Ishikawa (cell line): ENCODE data around the gene KRTAP24-1.

Experiments used
- CEBPB ChIP-seq: IDR thresholded peaks from 2 replicates; pipeline ENCODE4 v1.6.1; 2012
- CREB1 ChIP-seq: IDR thresholded peaks from 2 replicates; pipeline ENCODE4 v1.6.1; 2012; ENCODE audit warnings: low read depth
- EGR1 ChIP-seq: IDR thresholded peaks from 2 replicates; pipeline ENCODE4 v1.6.1; 2012
- EP300 ChIP-seq: IDR thresholded peaks from 2 replicates; pipeline ENCODE4 v1.6.1; 2012; ENCODE audit warnings: borderline replicate concordance
- FOXM1 ChIP-seq: IDR thresholded peaks from 2 replicates; pipeline ENCODE4 v1.6.1; 2012; ENCODE audit warnings: low read depth, borderline replicate concordance
- MAX ChIP-seq: IDR thresholded peaks from 2 replicates; pipeline ENCODE4 v1.6.1; 2012
- NFIC ChIP-seq: IDR thresholded peaks from 2 replicates; pipeline ENCODE4 v1.6.1; 2012
- RAD21 ChIP-seq: IDR thresholded peaks from 2 replicates; pipeline ENCODE4 v1.6.1; 2012; ENCODE audit warnings: low read depth
- TAF1 ChIP-seq: IDR thresholded peaks from 2 replicates; pipeline ENCODE4 v1.6.1; 2012; ENCODE audit warnings: low read depth, mild to moderate bottlenecking
- TCF12 ChIP-seq: IDR thresholded peaks from 2 replicates; pipeline ENCODE4 v1.6.1; 2012; ENCODE audit warnings: low read depth
- TEAD4 ChIP-seq: IDR thresholded peaks from 2 replicates; pipeline ENCODE4 v1.6.1; 2012
- USF1 ChIP-seq: IDR thresholded peaks from 2 replicates; pipeline ENCODE4 v1.6.1; 2012
- YY1 ChIP-seq: IDR thresholded peaks from 2 replicates; pipeline ENCODE4 v1.6.1; 2012; ENCODE audit warnings: low read depth
- ZBTB7A ChIP-seq: IDR thresholded peaks from 2 replicates; pipeline ENCODE4 v1.6.1; 2012; ENCODE audit warnings: low read depth
- TF ChIP-seq, protein P1 (sequence below): IDR thresholded peaks from 2 replicates; pipeline ENCODE4 v1.6.1; 2012; ENCODE audit warnings: low read depth, mild to moderate bottlenecking

The KRTAP24-1 gene

GRCh38 chr21:30269803-30270530, 12.8 kb downstream of the KRTAP24-1 start:
- TF ChIP-seq CEBPB (no peak), TCF12 (no peak), NFIC (no peak), FOXM1 (no peak), MAX (no peak), ZBTB7A (no peak), CREB1 (no peak), EP300 (no peak), EGR1 (no peak), USF1 (no peak), TEAD4 (no peak), YY1 (no peak), TAF1 (no peak)
- TF ChIP-seq, protein P1, sequence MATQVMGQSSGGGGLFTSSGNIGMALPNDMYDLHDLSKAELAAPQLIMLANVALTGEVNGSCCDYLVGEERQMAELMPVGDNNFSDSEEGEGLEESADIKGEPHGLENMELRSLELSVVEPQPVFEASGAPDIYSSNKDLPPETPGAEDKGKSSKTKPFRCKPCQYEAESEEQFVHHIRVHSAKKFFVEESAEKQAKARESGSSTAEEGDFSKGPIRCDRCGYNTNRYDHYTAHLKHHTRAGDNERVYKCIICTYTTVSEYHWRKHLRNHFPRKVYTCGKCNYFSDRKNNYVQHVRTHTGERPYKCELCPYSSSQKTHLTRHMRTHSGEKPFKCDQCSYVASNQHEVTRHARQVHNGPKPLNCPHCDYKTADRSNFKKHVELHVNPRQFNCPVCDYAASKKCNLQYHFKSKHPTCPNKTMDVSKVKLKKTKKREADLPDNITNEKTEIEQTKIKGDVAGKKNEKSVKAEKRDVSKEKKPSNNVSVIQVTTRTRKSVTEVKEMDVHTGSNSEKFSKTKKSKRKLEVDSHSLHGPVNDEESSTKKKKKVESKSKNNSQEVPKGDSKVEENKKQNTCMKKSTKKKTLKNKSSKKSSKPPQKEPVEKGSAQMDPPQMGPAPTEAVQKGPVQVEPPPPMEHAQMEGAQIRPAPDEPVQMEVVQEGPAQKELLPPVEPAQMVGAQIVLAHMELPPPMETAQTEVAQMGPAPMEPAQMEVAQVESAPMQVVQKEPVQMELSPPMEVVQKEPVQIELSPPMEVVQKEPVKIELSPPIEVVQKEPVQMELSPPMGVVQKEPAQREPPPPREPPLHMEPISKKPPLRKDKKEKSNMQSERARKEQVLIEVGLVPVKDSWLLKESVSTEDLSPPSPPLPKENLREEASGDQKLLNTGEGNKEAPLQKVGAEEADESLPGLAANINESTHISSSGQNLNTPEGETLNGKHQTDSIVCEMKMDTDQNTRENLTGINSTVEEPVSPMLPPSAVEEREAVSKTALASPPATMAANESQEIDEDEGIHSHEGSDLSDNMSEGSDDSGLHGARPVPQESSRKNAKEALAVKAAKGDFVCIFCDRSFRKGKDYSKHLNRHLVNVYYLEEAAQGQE = no peak

- TF ChIP-seq USF1 = no peak
- TF ChIP-seq CREB1 = no peak
- TF ChIP-seq YY1 = no peak
- no peak for TF ChIP-seq TEAD4
- no peak for TF ChIP-seq TAF1
- no peak for TF ChIP-seq NFIC
- TF ChIP-seq, protein P1 = no peak
- no peak for TF ChIP-seq CEBPB
- TF ChIP-seq ZBTB7A = no peak
- TF ChIP-seq TCF12 = no peak
- TF ChIP-seq MAX = no peak
- no peak for TF ChIP-seq EP300
- no peak for TF ChIP-seq FOXM1
- no peak for TF ChIP-seq EGR1
- TF ChIP-seq RAD21 = no peak
Measured at GRCh38 chr21:30268608-30269197, 14.0 kb downstream of the KRTAP24-1 start.

DNA sequence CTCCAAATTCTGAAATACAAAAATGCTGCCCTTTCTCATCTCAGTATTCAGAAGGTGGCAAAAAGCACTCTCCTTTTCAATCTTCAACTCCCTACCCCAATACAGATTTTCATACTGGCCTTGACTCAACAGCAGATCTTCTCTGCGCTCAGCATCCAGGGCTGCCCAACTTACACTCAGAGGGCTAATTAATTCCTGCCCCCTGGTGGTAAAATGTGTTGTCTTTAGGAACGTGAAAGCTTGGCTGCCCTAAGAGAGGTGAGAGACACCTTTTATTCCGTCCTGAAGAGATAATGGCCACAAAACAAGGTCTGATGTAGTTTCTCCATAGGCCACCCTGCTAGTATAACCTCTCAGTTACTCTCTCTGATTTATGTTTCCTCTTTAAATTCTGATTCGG, 25.0 kb downstream of the KRTAP24-1 start:
- TF ChIP-seq USF1 = no peak

- TF ChIP-seq MAX (no peak), NFIC (no peak), EP300 (no peak), FOXM1 (no peak), USF1 (no peak), TCF12 (no peak), EGR1 (no peak), TEAD4 (no peak), CEBPB (no peak), YY1 (no peak), RAD21 (no peak), ZBTB7A (no peak), CREB1 (no peak), TAF1 (no peak)
- TF ChIP-seq, protein P1 = no peak
Measured at GRCh38 chr21:30256100-30256499, 26.6 kb downstream of the KRTAP24-1 start.
